Activated CD4-positive, alpha-beta T cell treated with anti-CD3 and anti-CD28 coated beads, Interleukin-2, amount 50 U/mL, for 1 hour (primary cell): ENCODE measurements around the gene EN2.
"Not testable (repeated sequence)": the region's sequence is repeated elsewhere in the genome, so short reads cannot be mapped to it uniquely, and the experiment has no call there.

Experiments
- DNase-seq: peaks from one replicate; pipeline ENCODE4 v3.0.0-alpha.2; 2020

EN2 gene

GRCh38 chr7:155426543-155427410 lies 31.2 kb upstream of the EN2 start:
- DNase-seq, result no peak

GRCh38 chr7:155427411-155428038 lies 30.4 kb upstream of the EN2 start:
- DNase-seq, result no peak

- no peak for DNase-seq
Measured at GRCh38 chr7:155428171-155428834, 29.6 kb upstream of the EN2 start.

GRCh38 chr7:155429651-155430050 lies 28.3 kb upstream of the EN2 start:
- DNase-seq, result no peak

- no peak for DNase-seq
Measured at GRCh38 chr7:155430606-155431005, 27.3 kb upstream of the EN2 start.

GRCh38 chr7:155431231-155431630 lies 26.7 kb upstream of the EN2 start:
- DNase-seq, result no peak

- DNase-seq, result no peak
Measured at GRCh38 chr7:155431711-155432110, 26.2 kb upstream of the EN2 start.

GRCh38 chr7:155435110-155435509 lies 22.8 kb upstream of the EN2 start:
- no peak for DNase-seq

GRCh38 chr7:155437836-155438235 lies 20.1 kb upstream of the EN2 start:
- no peak for DNase-seq

- DNase-seq, result no peak
Measured at GRCh38 chr7:155438777-155439176, 19.2 kb upstream of the EN2 start.

GRCh38 chr7:155439311-155440017 lies 18.5 kb upstream of the EN2 start:
- DNase-seq, result no peak

- no peak for DNase-seq
Measured at GRCh38 chr7:155440018-155440410, 17.9 kb upstream of the EN2 start.

- DNase-seq, result no peak
Measured at GRCh38 chr7:155441856-155442255, 16.1 kb upstream of the EN2 start.

GRCh38 chr7:155444746-155445145 lies 13.2 kb upstream of the EN2 start:
- no peak for DNase-seq

- not testable (repeated sequence) for DNase-seq
Measured at GRCh38 chr7:155445606-155446005, 12.3 kb upstream of the EN2 start.

GRCh38 chr7:155447603-155448002 lies 10.3 kb upstream of the EN2 start:
- no peak for DNase-seq

GRCh38 chr7:155448632-155449007 lies 9.3 kb upstream of the EN2 start:
- DNase-seq, result no peak

GRCh38 chr7:155449008-155449868 lies 8.7 kb upstream of the EN2 start:
- no peak for DNase-seq

GRCh38 chr7:155449869-155450557 lies 7.9 kb upstream of the EN2 start:
- no peak for DNase-seq

GRCh38 chr7:155450558-155450969 lies 7.4 kb upstream of the EN2 start:
- no peak for DNase-seq

GRCh38 chr7:155450970-155451801 lies 6.7 kb upstream of the EN2 start:
- DNase-seq, result no peak
